Astrocyte (in vitro differentiated cells and primary cell): Measurements from ENCODE around the gene KNDC1. TPM values are rescaled to one million over a fixed set of nuclear protein-coding genes. Genes with fewer than 3 reads are reported as not detected.

Experiments
- DNase-seq: peaks from one replicate; pipeline ENCODE4 v3.0.0-alpha.2; 2010; ENCODE audit warnings: low read depth
- FAIRE-seq: peaks from 2 replicates; lab custom pipeline; 2011; peaks lifted over from hg19 to GRCh38; lab: Jason Lieb, UNC
- H2AFZ ChIP-seq: 2 replicates; pipeline ENCODE4 v1.6.0; 2012; ENCODE audit warnings: low read depth, low read length, inconsistent platforms
- H3K27ac ChIP-seq: 2 replicates; pipeline ENCODE4 v1.5.1; 2011; ENCODE audit warnings: low read depth, low read length, inconsistent platforms
- H3K27me3 ChIP-seq: 2 replicates; pipeline ENCODE4 v1.6.0; 2011; ENCODE audit warnings: low read length, inconsistent platforms; ENCODE audit not compliant: insufficient read depth
- H3K36me3 ChIP-seq: 2 replicates; pipeline ENCODE4 v1.5.1; 2011; ENCODE audit warnings: low read length, inconsistent platforms; ENCODE audit not compliant: insufficient read depth
- H3K4me1 ChIP-seq: 2 replicates; pipeline ENCODE4 v1.5.1; 2011; ENCODE audit warnings: low read length, inconsistent platforms; ENCODE audit not compliant: insufficient read depth
- H3K4me2 ChIP-seq: 2 replicates; pipeline ENCODE4 v1.6.0; 2012; ENCODE audit warnings: low read length, inconsistent platforms
- H3K4me3 ChIP-seq: 2 replicates; pipeline ENCODE4 v1.5.1; 2011; ENCODE audit warnings: low read depth, mild to moderate bottlenecking, low read length, inconsistent platforms; ENCODE audit not compliant: insufficient read depth
- H3K79me2 ChIP-seq: 2 replicates; pipeline ENCODE4 v1.6.0; 2012; ENCODE audit warnings: mild to moderate bottlenecking, low read length, inconsistent platforms; ENCODE audit not compliant: insufficient read depth
- H3K9ac ChIP-seq: 2 replicates; pipeline ENCODE4 v1.6.0; 2012; ENCODE audit warnings: mild to moderate bottlenecking, low read length, inconsistent platforms
- H3K9me3 ChIP-seq: 2 replicates; pipeline ENCODE4 v1.5.1; 2012; ENCODE audit warnings: low read depth, mild to moderate bottlenecking, low read length, inconsistent platforms; ENCODE audit not compliant: insufficient read depth
- H4K20me1 ChIP-seq: 2 replicates; pipeline ENCODE4 v1.6.0; 2012; ENCODE audit warnings: low read length, inconsistent platforms; ENCODE audit not compliant: insufficient read depth
- H3K27ac Mint-ChIP-seq: one replicate; pipeline ENCODE4 v1.8.0; 2021; ENCODE audit warnings: mild to moderate bottlenecking, mixed read lengths; ENCODE audit not compliant: unreplicated experiment
- H3K27me3 Mint-ChIP-seq: one replicate; pipeline ENCODE4 v1.8.0; 2021; ENCODE audit warnings: low read depth, mixed read lengths; ENCODE audit not compliant: unreplicated experiment
- H3K36me3 Mint-ChIP-seq: one replicate; pipeline ENCODE4 v1.8.0; 2021; ENCODE audit warnings: low read depth, mixed read lengths; ENCODE audit not compliant: unreplicated experiment
- H3K4me1 Mint-ChIP-seq: one replicate; pipeline ENCODE4 v1.8.0; 2021; ENCODE audit warnings: low read depth, mixed read lengths; ENCODE audit not compliant: unreplicated experiment
- H3K4me3 Mint-ChIP-seq: one replicate; pipeline ENCODE4 v1.8.0; 2021; ENCODE audit warnings: mild to moderate bottlenecking, moderate library complexity, mixed read lengths; ENCODE audit not compliant: unreplicated experiment
- H3K9me3 Mint-ChIP-seq: one replicate; pipeline ENCODE4 v1.8.0; 2021; ENCODE audit warnings: mild to moderate bottlenecking, mixed read lengths; ENCODE audit not compliant: unreplicated experiment
- CTCF ChIP-seq: IDR thresholded peaks from 2 replicates; pipeline ENCODE4 v1.5.1; 2011; ENCODE audit warnings: low read depth, mild to moderate bottlenecking, inconsistent platforms, low read length, moderate library complexity; ENCODE audit not compliant: insufficient read depth
- EZH2 ChIP-seq: IDR thresholded peaks from 2 replicates; pipeline ENCODE4 v1.6.1; 2012; ENCODE audit warnings: mild to moderate bottlenecking, low read length, inconsistent platforms; ENCODE audit not compliant: insufficient read depth
- total RNA-seq: library from RNA; stranded (reverse); gene quantifications from 2 replicates; pipeline ENCODE4 v1.2.1, GENCODE V29; 2021

The KNDC1 gene
- total RNA-seq, 1 donor from 2014 or later, result 2.6 TPM

GRCh38 chr10:133123050-133123745, 36.8 kb upstream of the KNDC1 start:
- Histone ChIP-seq H3K9me3 (peaks cover 11% of the 10 kb centered on the region), H3K79me2 (no peaks in the 10 kb centered on the region), H3K27ac (no peak overlapping the region), H3K36me3 (no peaks in the 10 kb centered on the region), H3K4me3 (no peak overlapping the region), H3K4me1 (no peaks in the 10 kb centered on the region), H3K27me3 (no peaks in the 10 kb centered on the region), H4K20me1 (no peaks in the 10 kb centered on the region), H3K4me2 (no peak overlapping the region), H3K9ac (no peak overlapping the region), H2AFZ (no peak overlapping the region)
- Mint-ChIP-seq H3K9me3 (peaks cover 14% of the 10 kb centered on the region), H3K36me3 (no peaks in the 10 kb centered on the region), H3K4me3 (no peak overlapping the region), H3K27me3 (peaks cover 36% of the 10 kb centered on the region), H3K4me1 (no peaks in the 10 kb centered on the region), H3K27ac (no peak overlapping the region)
- DNase-seq, result no peak
- no peak for FAIRE-seq
- no peak for TF ChIP-seq EZH2
- no peak for TF ChIP-seq CTCF

- no peaks in the 10 kb centered on the region for H3K79me2 ChIP-seq
- no peak overlapping the region for H3K4me2 ChIP-seq
- Mint-ChIP-seq H3K27ac (no peak overlapping the region), H3K27me3 (peaks cover 33% of the 10 kb centered on the region), H3K4me1 (no peaks in the 10 kb centered on the region), H3K36me3 (no peaks in the 10 kb centered on the region), H3K4me3 (no peak overlapping the region), H3K9me3 (peaks cover 9% of the 10 kb centered on the region)
- no peak overlapping the region for H3K27ac ChIP-seq
- TF ChIP-seq CTCF, result no peak
- TF ChIP-seq EZH2, result no peak
- no peak overlapping the region for H3K9ac ChIP-seq
- no peaks in the 10 kb centered on the region for H3K4me1 ChIP-seq
- H3K36me3 ChIP-seq, result no peaks in the 10 kb centered on the region
- no peak overlapping the region for H2AFZ ChIP-seq
- H3K9me3 ChIP-seq, result peaks cover 9% of the 10 kb centered on the region
- DNase-seq (no peak), FAIRE-seq (no peak)
- H3K4me3 ChIP-seq, result no peak overlapping the region
- no peaks in the 10 kb centered on the region for H3K27me3 ChIP-seq
- no peaks in the 10 kb centered on the region for H4K20me1 ChIP-seq
Observed at GRCh38 chr10:133123746-133124356, 36.2 kb upstream of the KNDC1 start.
